Measurements from ENCODE around the gene TOX3. TPM values are rescaled to one million over a fixed set of nuclear protein-coding genes. Genes with fewer than 3 reads are reported as not detected.

Gene TOX3
- total RNA-seq, 8 experiments from 2014 or later: 0.54 to 23.3 (median 9.3) TPM; not detected in 2

GRCh38 chr16:52467753-52468152 lies 79.2 kb downstream of the TOX3 start:
- Histone ChIP-seq H3K4me1 (replicated peaks in 1 of 2) (peaks cover 21 to 46% of the 10 kb centered on the region in 2 donors), H3K4me3 (no peak overlapping the region)
- in situ Hi-C loops (cut with MboI; ENCODE audit: low pct_unique_long_range_greater_than_20kb in 2 of 9, low sequenced_read_pairs in 9 of 9, unreplicated experiment in 9 of 9): no loop called here

GRCh38 chr16:52466994-52467393 lies 79.9 kb downstream of the TOX3 start:
- Histone ChIP-seq H3K27ac (no peak overlapping the region), H3K4me1 (replicated peaks in 1 of 2) (peaks cover 29 to 53% of the 10 kb centered on the region in 2 donors), H3K4me3 (no peak overlapping the region)
- 8 to 87% (median 62%) methylated on average over 1 to 3 of the region's 3 CpGs for WGBS, 10 experiments
- in situ Hi-C loops (cut with MboI; ENCODE audit: low pct_unique_long_range_greater_than_20kb in 2 of 9, low sequenced_read_pairs in 9 of 9, unreplicated experiment in 9 of 9): no loop called here
- peak in 2 of 8 experiments; percentile 23 to 27 for ATAC-seq (replicated peaks in 6 of 8)

More at GRCh38 chr16:52467753-52468152, 79.2 kb downstream of the TOX3 start:
- ATAC-seq (replicated peaks in 6 of 8): no peak
- H3K27ac ChIP-seq: no peak overlapping the region
- 14 to 100% (median 100%) methylated on average over 1 of the region's 1 CpG; no CpG with 5 or more reads in 4 of the 10 experiments for WGBS, 10 experiments

GRCh38 chr16:52465711-52466267 lies 81.2 kb downstream of the TOX3 start:
- no peak for ATAC-seq (replicated peaks in 6 of 8)
- Histone ChIP-seq H3K4me1 (replicated peaks in 1 of 2) (peaks cover 41 to 65% of the 10 kb centered on the region in 2 donors), H3K4me3 (no peak overlapping the region), H3K27ac (no peak overlapping the region)
- 15 to 100% (median 87%) methylated on average over 2 to 5 of the region's 5 CpGs for WGBS, 10 experiments
- in situ Hi-C loops (cut with MboI; ENCODE audit: low pct_unique_long_range_greater_than_20kb in 2 of 9, low sequenced_read_pairs in 9 of 9, unreplicated experiment in 9 of 9): no loop called here

GRCh38 chr16:52463904-52464303 lies 83.0 kb downstream of the TOX3 start:
- Histone ChIP-seq H3K4me1 (replicated peaks in 1 of 2) (peaks cover 34 to 70% of the 10 kb centered on the region in 2 donors), H3K4me3 (no peak overlapping the region), H3K27ac (no peak overlapping the region)
- ATAC-seq (replicated peaks in 6 of 8): no peak
- in situ Hi-C loops (cut with MboI; ENCODE audit: low pct_unique_long_range_greater_than_20kb in 2 of 9, low sequenced_read_pairs in 9 of 9, unreplicated experiment in 9 of 9): no loop called here
- 0 to 100% (median 90%) methylated on average over 1 to 8 of the region's 8 CpGs; no CpG with 5 or more reads in 1 of the 10 experiments for WGBS, 10 experiments

- in situ Hi-C loops (cut with MboI; ENCODE audit: low pct_unique_long_range_greater_than_20kb in 2 of 9, low sequenced_read_pairs in 9 of 9, unreplicated experiment in 9 of 9): no loop called here
- no peak overlapping the region for H3K4me3 ChIP-seq
- no peak for ATAC-seq (replicated peaks in 6 of 8)
- H3K4me1 ChIP-seq (replicated peaks in 1 of 2): peaks cover 34 to 64% of the 10 kb centered on the region in 2 donors
- H3K27ac ChIP-seq: no peak overlapping the region
Measured at GRCh38 chr16:52462816-52463215, 84.1 kb downstream of the TOX3 start.

- ATAC-seq (replicated peaks in 6 of 8): peak in 6 of 8 experiments; percentile 39 to 93 (median 92)
- no peak overlapping the region for H3K4me3 ChIP-seq
- peaks cover 36 to 59% of the 10 kb centered on the region in 2 donors for H3K4me1 ChIP-seq (replicated peaks in 1 of 2)
- 0 to 42% (median 11%) methylated on average over 1 of the region's 1 CpG; no CpG with 5 or more reads in 4 of the 10 experiments for WGBS, 10 experiments
- peak overlapping the region in 1 of 2 donors; percentile 38 for H3K27ac ChIP-seq
- in situ Hi-C loops (cut with MboI; ENCODE audit: low pct_unique_long_range_greater_than_20kb in 2 of 9, low sequenced_read_pairs in 9 of 9, unreplicated experiment in 9 of 9): no loop called here
Measured at GRCh38 chr16:52460639-52461178, 86.2 kb downstream of the TOX3 start.

- WGBS, 10 experiments: 10 to 54% (median 41%) methylated on average over 1 to 3 of the region's 3 CpGs; no CpG with 5 or more reads in 2 of the 10 experiments
- in situ Hi-C loops (cut with MboI; ENCODE audit: low pct_unique_long_range_greater_than_20kb in 2 of 9, low sequenced_read_pairs in 9 of 9, unreplicated experiment in 9 of 9): no loop called here
- no peak overlapping the region for H3K4me3 ChIP-seq
- peak in 5 of 8 experiments; percentile 30 to 61 (median 52) for ATAC-seq (replicated peaks in 6 of 8)
- H3K4me1 ChIP-seq (replicated peaks in 1 of 2): peaks cover 20 to 38% of the 10 kb centered on the region in 2 donors
- H3K27ac ChIP-seq: no peak overlapping the region
Measured at GRCh38 chr16:52456368-52456767, 90.6 kb downstream of the TOX3 start.

GRCh38 chr16:52455549-52456277 lies 91.2 kb downstream of the TOX3 start:
- in situ Hi-C loops (cut with MboI; ENCODE audit: low pct_unique_long_range_greater_than_20kb in 2 of 9, low sequenced_read_pairs in 9 of 9, unreplicated experiment in 9 of 9): no loop called here
- no peak overlapping the region for H3K27ac ChIP-seq
- H3K4me3 ChIP-seq: no peak overlapping the region
- WGBS, 10 experiments: 20 to 100% (median 88%) methylated on average over 1 to 3 of the region's 3 CpGs; no CpG with 5 or more reads in 3 of the 10 experiments
- peaks cover 14 to 31% of the 10 kb centered on the region in 2 donors for H3K4me1 ChIP-seq (replicated peaks in 1 of 2)
- ATAC-seq (replicated peaks in 6 of 8): no peak

- Histone ChIP-seq H3K4me1 (replicated peaks in 1 of 2) (peaks cover 12 to 15% of the 10 kb centered on the region in 2 donors), H3K27ac (no peak overlapping the region), H3K4me3 (no peak overlapping the region)
- peak in 2 of 8 experiments; percentile 20 to 79 for ATAC-seq (replicated peaks in 6 of 8)
- in situ Hi-C loops (cut with MboI; ENCODE audit: low pct_unique_long_range_greater_than_20kb in 2 of 9, low sequenced_read_pairs in 9 of 9, unreplicated experiment in 9 of 9): no loop called here
- 17 to 100% (median 83%) methylated on average over 1 of the region's 1 CpG; no CpG with 5 or more reads in 3 of the 10 experiments for WGBS, 10 experiments
Measured at GRCh38 chr16:52453644-52454043, 93.3 kb downstream of the TOX3 start.

GRCh38 chr16:52451971-52452421 lies 94.9 kb downstream of the TOX3 start:
- in situ Hi-C loops (cut with MboI; ENCODE audit: low pct_unique_long_range_greater_than_20kb in 2 of 9, low sequenced_read_pairs in 9 of 9, unreplicated experiment in 9 of 9): no loop called here
- Histone ChIP-seq H3K27ac (no peak overlapping the region), H3K4me1 (replicated peaks in 1 of 2) (peaks cover 12 to 13% of the 10 kb centered on the region in 2 donors), H3K4me3 (no peak overlapping the region)
- 20 to 93% (median 49%) methylated on average over 1 to 5 of the region's 5 CpGs; no CpG with 5 or more reads in 4 of the 10 experiments for WGBS, 10 experiments
- no peak for ATAC-seq (replicated peaks in 6 of 8)

- ATAC-seq (replicated peaks in 6 of 8): peak in 3 of 8 experiments; percentile 22 to 61 (median 55)
- Histone ChIP-seq H3K27ac (no peak overlapping the region), H3K4me1 (replicated peaks in 1 of 2) (peaks cover 7 to 9% of the 10 kb centered on the region in 2 donors), H3K4me3 (no peak overlapping the region)
- 4 to 94% (median 82%) methylated on average over 4 to 6 of the region's 6 CpGs for WGBS, 10 experiments
- in situ Hi-C loops (cut with MboI; ENCODE audit: low pct_unique_long_range_greater_than_20kb in 2 of 9, low sequenced_read_pairs in 9 of 9, unreplicated experiment in 9 of 9): no loop called here
Measured at GRCh38 chr16:52450916-52451315, 96.0 kb downstream of the TOX3 start.

GRCh38 chr16:52450241-52450640 lies 96.7 kb downstream of the TOX3 start:
- 62 to 100% (median 98%) methylated on average over 2 to 6 of the region's 7 CpGs; no CpG with 5 or more reads in 6 of the 10 experiments for WGBS, 10 experiments
- in situ Hi-C loops (cut with MboI; ENCODE audit: low pct_unique_long_range_greater_than_20kb in 2 of 9, low sequenced_read_pairs in 9 of 9, unreplicated experiment in 9 of 9): no loop called here
- Histone ChIP-seq H3K4me1 (replicated peaks in 1 of 2) (peaks cover 12 to 14% of the 10 kb centered on the region in 2 donors), H3K4me3 (no peak overlapping the region), H3K27ac (no peak overlapping the region)
- ATAC-seq (replicated peaks in 6 of 8): no peak

- Histone ChIP-seq H3K4me1 (replicated peaks in 1 of 2) (peaks cover 13 to 20% of the 10 kb centered on the region in 2 donors), H3K27ac (no peak overlapping the region), H3K4me3 (no peak overlapping the region)
- WGBS, 10 experiments: 0 to 76% (median 58%) methylated on average over 1 to 4 of the region's 4 CpGs; no CpG with 5 or more reads in 1 of the 10 experiments
- in situ Hi-C loops (cut with MboI; ENCODE audit: low pct_unique_long_range_greater_than_20kb in 2 of 9, low sequenced_read_pairs in 9 of 9, unreplicated experiment in 9 of 9): no loop called here
- ATAC-seq (replicated peaks in 6 of 8): peak in 5 of 8 experiments; percentile 54 to 73 (median 66)
Measured at GRCh38 chr16:52446080-52446479, 100.9 kb downstream of the TOX3 start.

All from motor neuron (in vitro differentiated cells).